ENCODE measurements around the gene DLG4.

Gene DLG4

GRCh38 chr17:7238420-7239090, 18.9 kb upstream of the DLG4 start:
- no peak for TF ChIP-seq CTCF (IDR thresholded peaks at IDR 0.05)

- TF ChIP-seq CTCF (IDR thresholded peaks at IDR 0.05): no peak
Measured at GRCh38 chr17:7237761-7238419, 18.3 kb upstream of the DLG4 start.

- no peak for TF ChIP-seq CTCF (IDR thresholded peaks at IDR 0.05)
Measured at GRCh38 chr17:7237266-7237760, 17.7 kb upstream of the DLG4 start.

GRCh38 chr17:7236808-7237207, 17.2 kb upstream of the DLG4 start:
- no peak for TF ChIP-seq CTCF (IDR thresholded peaks at IDR 0.05)

GRCh38 chr17:7235693-7236665, 16.3 kb upstream of the DLG4 start:
- TF ChIP-seq CTCF (IDR thresholded peaks at IDR 0.05): no peak

GRCh38 chr17:7234083-7234951, 14.7 kb upstream of the DLG4 start, which contains the start of gene DVL2:
Gene DVL2 (minus strand): TSS chr17:7234517. CDS start chr17:7234262, 255 bp downstream.
- TF ChIP-seq CTCF (IDR thresholded peaks at IDR 0.05): no peak
